HFFc6 (cell line): ENCODE results near the gene TENM3. TPM values are rescaled to one million over a fixed set of nuclear protein-coding genes. Genes with fewer than 3 reads are reported as not detected.

Experiments
- DNase-seq: peaks from one replicate; pipeline ENCODE4 v3.0.0-alpha.2; 2018
- H3K27ac Mint-ChIP-seq: 2 replicates; pipeline ENCODE4 v1.8.0; 2020; ENCODE audit warnings: mild to moderate bottlenecking, mixed read lengths
- H3K27me3 Mint-ChIP-seq: 2 replicates; pipeline ENCODE4 v1.8.0; 2021; ENCODE audit warnings: mild to moderate bottlenecking, moderate library complexity, mixed read lengths; ENCODE audit not compliant: insufficient read depth
- H3K36me3 Mint-ChIP-seq: 2 replicates; pipeline ENCODE4 v1.8.0; 2021; ENCODE audit warnings: low read depth, mixed read lengths
- H3K4me1 Mint-ChIP-seq: 2 replicates; pipeline ENCODE4 v1.8.0; 2020; ENCODE audit warnings: low read depth, mixed read lengths
- H3K4me3 Mint-ChIP-seq: 2 replicates; pipeline ENCODE4 v1.8.0; 2020; ENCODE audit warnings: mild to moderate bottlenecking, moderate library complexity, mixed read lengths
- H3K9me3 Mint-ChIP-seq: 2 replicates; pipeline ENCODE4 v1.8.0; 2020; ENCODE audit warnings: mild to moderate bottlenecking, mixed read lengths
- CTCF ChIP-seq: fragments of 200-600 bp; sonication (generic); IDR thresholded peaks from 2 replicates; pipeline ENCODE4 v1.5.0; 2021; ENCODE audit warnings: antibody characterized with exemption, mild to moderate bottlenecking
- total RNA-seq, 6 experiments: library from RNA; stranded (reverse); fragmentation: NEBNext Ultra II Directional; extraction: Animal tissue kit (Norgen Biotek cat#: 25700); gene quantifications; 2 replicates in 1 of 6; 3 replicates in 5 of 6; pipeline ENCODE4 v1.2.3, GENCODE V29; 2021

TENM3 gene
- total RNA-seq, 6 experiments from 2014 or later, result 31.1 to 52.1 (median 42.0) TPM

- no peak for DNase-seq
- Mint-ChIP-seq H3K36me3 (peaks cover 10% of the 10 kb centered on the region), H3K4me1 (peaks cover 10% of the 10 kb centered on the region), H3K9me3 (no peaks in the 10 kb centered on the region), H3K27ac (no peak overlapping the region), H3K4me3 (no peak overlapping the region), H3K27me3 (no peaks in the 10 kb centered on the region; the same call in 1 of the 2 replicates)
- no peak for TF ChIP-seq CTCF
Observed at GRCh38 chr4:182679533-182679932, 436.3 kb downstream of the TENM3 start.

DNA sequence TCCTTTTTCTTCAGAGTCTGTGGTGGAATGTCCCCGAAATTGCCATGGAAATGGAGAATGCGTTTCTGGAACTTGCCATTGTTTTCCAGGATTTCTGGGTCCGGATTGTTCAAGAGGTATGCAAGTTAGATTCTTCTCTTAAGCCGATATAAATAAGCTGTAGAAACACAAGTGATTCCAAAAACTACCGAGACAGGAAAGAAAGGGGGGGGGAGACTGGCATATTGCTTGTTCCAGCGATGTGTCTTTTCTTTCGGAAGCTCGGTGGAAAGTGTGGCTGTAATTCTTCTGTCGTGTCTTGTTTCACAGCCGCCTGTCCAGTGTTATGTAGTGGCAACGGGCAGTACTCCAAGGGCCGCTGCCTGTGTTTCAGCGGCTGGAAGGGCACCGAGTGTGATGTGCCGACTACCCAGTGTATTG, 437.0 kb downstream of the TENM3 start:
- Mint-ChIP-seq H3K4me1 (peaks cover 17% of the 10 kb centered on the region), H3K27me3 (no peaks in the 10 kb centered on the region; the same call in 1 of the 2 replicates), H3K4me3 (no peak overlapping the region), H3K9me3 (no peaks in the 10 kb centered on the region), H3K27ac (no peak overlapping the region), H3K36me3 (peaks cover 10% of the 10 kb centered on the region)
- TF ChIP-seq CTCF, result no peak
- no peak for DNase-seq

DNA sequence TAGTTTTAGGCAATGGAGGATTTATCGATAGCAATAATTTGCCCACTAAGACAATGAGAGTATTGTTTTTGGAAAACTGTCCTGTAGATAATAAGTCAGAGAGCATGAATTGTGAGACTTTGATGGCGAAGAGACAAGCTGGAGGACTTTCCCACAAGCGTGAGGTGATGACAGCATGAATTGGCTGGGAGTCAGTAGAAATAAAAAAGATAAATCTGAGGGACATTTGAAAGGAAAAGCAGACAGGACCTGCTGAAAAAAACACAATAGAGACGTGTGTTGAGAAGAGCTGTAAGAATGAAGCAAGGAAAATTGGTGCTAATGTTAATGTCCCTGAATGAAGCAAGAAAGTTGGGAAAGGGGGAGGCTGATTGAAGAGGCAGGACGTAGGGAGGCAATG, 440.5 kb downstream of the TENM3 start:
- H3K4me1 Mint-ChIP-seq, result peaks cover 19% of the 10 kb centered on the region
- no peak overlapping the region for H3K4me3 Mint-ChIP-seq
- H3K27ac Mint-ChIP-seq, result no peak overlapping the region
- peaks cover 10% of the 10 kb centered on the region for H3K36me3 Mint-ChIP-seq
- DNase-seq, result no peak
- H3K9me3 Mint-ChIP-seq, result no peaks in the 10 kb centered on the region
- no peaks in the 10 kb centered on the region for H3K27me3 Mint-ChIP-seq
- TF ChIP-seq CTCF, result no peak

GRCh38 chr4:182684796-182685195, 441.6 kb downstream of the TENM3 start:
- peaks cover 19% of the 10 kb centered on the region for H3K4me1 Mint-ChIP-seq
- H3K36me3 Mint-ChIP-seq, result peaks cover 10% of the 10 kb centered on the region

GRCh38 chr4:182688081-182688480, 444.9 kb downstream of the TENM3 start:
- no peak overlapping the region for H3K27ac Mint-ChIP-seq
- TF ChIP-seq CTCF, result no peak
- DNase-seq, result no peak
- no peaks in the 10 kb centered on the region for H3K27me3 Mint-ChIP-seq
- H3K4me3 Mint-ChIP-seq, result no peak overlapping the region
- peaks cover 9% of the 10 kb centered on the region; the same call in 1 of the 2 replicates for H3K36me3 Mint-ChIP-seq
- H3K4me1 Mint-ChIP-seq, result peaks cover 19% of the 10 kb centered on the region
- H3K9me3 Mint-ChIP-seq, result no peaks in the 10 kb centered on the region

More at GRCh38 chr4:182684796-182685195, 441.6 kb downstream of the TENM3 start:
- H3K27ac Mint-ChIP-seq, result no peak overlapping the region
- no peak for TF ChIP-seq CTCF
- H3K4me3 Mint-ChIP-seq, result no peak overlapping the region
- DNase-seq, result peak; percentile 4
- H3K27me3 Mint-ChIP-seq, result no peaks in the 10 kb centered on the region
- H3K9me3 Mint-ChIP-seq, result no peaks in the 10 kb centered on the region

DNA sequence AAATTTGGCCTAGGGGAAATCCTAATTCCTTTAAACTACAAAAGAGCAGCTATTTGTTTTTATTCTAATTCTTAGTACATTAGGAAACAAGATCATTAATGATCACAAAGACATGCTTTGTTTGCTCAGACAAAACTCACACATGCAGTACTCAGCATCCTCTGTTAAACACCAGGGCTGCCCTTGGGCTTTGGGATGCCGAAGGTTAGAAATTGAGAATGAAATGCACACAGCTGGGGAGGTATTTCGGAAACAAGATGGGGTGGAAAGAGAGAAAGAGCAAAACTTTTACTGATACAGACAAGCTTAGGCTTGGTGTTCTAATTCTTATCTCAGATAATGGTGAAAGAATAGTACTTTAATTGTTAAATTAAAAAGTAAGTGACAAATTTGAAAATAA, 451.3 kb downstream of the TENM3 start:
- no peak for TF ChIP-seq CTCF
- H3K27me3 Mint-ChIP-seq, result no peaks in the 10 kb centered on the region; the same call in none of the 2 replicates
- no peak overlapping the region for H3K4me3 Mint-ChIP-seq
- no peak for DNase-seq
- H3K4me1 Mint-ChIP-seq, result peaks cover 19% of the 10 kb centered on the region
- H3K27ac Mint-ChIP-seq, result no peak overlapping the region
- peaks cover 17% of the 10 kb centered on the region for H3K36me3 Mint-ChIP-seq
- H3K9me3 Mint-ChIP-seq, result no peaks in the 10 kb centered on the region
